HCEC 1CT (cell line): ENCODE results near the gene MXD3.
A peak's percentile ranks its signal among the peaks of the same experiment; 100 is the strongest.

Experiments
- DNase-seq: peaks from one replicate; pipeline ENCODE4 v3.0.0-alpha.2; 2017

Gene MXD3

GRCh38 chr5:177339107-177339638 lies 27.5 kb upstream of the MXD3 start:
- DNase-seq, result no peak

DNA sequence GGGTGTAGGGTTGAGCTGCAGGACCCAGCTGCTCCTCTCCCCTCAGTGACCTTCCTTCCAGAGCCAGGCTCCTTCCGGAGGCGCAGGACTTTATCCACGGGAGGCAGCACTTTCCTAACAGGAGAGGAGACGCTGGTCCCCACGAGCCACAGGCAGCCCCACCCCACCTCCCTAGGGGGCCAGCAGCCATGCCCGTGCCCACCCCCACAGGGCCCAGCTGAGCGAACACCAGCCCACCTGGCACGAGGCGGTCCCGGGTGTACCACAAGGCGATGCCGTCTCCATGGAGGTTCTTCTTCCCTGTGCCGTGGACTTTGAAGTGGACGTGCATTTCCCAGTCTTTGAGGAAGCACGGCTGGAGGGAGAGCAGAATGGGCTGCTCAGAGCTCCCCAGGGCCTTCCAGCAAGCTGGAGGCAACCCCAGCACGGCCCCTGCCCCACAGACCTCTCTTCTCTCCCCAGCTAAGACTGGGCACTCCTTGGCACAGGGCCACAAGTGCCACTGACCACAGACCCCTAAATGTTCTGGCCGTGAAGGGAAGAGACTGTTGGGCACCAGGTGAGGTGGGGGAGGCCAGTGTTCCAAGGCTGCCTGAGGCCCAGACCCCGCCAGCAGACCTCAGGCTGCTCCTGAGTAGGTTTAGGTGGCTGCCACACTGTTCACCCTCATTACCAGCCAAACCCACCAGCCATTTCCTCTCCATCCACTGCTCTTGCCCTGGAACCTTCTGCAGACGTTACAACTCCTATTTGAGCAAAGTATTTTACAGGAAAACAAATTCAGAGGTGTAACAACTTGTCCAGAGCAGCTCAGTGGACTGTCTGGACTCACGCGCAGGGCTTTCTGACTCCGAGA lies 26.8 kb upstream of the MXD3 start:
- DNase-seq, result no peak

GRCh38 chr5:177336603-177337494 lies 25.2 kb upstream of the MXD3 start:
- no peak for DNase-seq

- DNase-seq, result peak; percentile 9
Observed at GRCh38 chr5:177336112-177336511, 24.4 kb upstream of the MXD3 start.

- DNase-seq, result no peak
Observed at GRCh38 chr5:177335701-177336065, 24.0 kb upstream of the MXD3 start.

- DNase-seq, result no peak
Observed at GRCh38 chr5:177334781-177335700, 23.3 kb upstream of the MXD3 start.

DNA sequence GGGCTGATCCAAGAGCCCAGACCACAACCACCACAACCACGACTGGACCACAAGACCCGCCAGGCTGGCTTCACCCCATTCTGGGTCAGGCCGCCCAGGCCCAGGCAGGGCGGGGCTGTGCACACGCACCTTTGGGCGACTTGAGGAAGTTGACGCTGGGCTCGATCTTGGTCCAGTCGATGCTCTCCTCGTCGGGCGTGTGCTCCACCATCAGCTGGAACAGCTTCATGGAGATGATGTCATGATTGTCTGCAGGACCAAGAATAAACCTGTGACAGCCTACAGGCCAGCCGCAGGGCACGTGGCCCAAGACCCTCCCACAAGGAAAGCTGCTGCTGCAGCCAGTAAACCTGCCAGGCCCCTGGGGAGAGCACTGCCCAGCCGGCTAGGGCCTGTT lies 22.5 kb upstream of the MXD3 start:
- no peak for DNase-seq

DNA sequence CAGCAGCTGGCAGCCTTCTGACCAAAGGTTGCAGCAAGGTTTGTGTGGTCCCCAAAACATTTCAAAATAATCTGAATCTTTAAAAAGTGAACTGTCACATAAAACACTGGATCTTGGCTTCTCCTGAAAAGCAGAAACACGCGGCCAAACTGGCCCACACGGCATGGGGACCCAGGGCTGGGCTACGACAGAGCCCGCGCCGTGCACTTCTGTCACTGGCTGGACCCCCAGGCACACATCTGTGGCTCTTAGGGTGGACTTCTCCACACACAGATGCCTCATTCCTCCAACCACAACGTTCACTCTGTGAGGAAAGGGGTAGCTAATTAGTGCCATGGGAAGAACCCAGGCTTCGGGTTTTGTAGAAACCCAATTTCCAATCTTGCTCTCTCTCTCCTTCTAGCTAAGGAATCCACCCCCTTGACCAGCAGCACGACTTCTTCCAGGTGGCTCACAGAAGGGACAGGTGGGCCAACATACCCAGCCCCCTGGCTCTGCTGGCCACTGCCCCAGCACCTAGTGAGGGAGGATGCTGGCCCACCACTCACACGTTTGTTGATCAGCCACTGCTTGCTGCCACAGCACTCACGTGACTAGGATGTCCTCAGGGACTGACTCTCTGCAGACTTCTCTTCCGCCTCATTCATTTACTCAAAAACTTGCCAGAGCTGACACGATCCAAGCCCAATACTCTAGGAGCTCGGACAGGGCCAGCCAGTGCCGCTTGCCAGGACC lies 21.9 kb upstream of the MXD3 start:
- DNase-seq, result no peak

- no peak for DNase-seq
Observed at GRCh38 chr5:177332896-177333260, 21.2 kb upstream of the MXD3 start.

GRCh38 chr5:177332031-177332895 lies 20.6 kb upstream of the MXD3 start:
- DNase-seq, result no peak

DNA sequence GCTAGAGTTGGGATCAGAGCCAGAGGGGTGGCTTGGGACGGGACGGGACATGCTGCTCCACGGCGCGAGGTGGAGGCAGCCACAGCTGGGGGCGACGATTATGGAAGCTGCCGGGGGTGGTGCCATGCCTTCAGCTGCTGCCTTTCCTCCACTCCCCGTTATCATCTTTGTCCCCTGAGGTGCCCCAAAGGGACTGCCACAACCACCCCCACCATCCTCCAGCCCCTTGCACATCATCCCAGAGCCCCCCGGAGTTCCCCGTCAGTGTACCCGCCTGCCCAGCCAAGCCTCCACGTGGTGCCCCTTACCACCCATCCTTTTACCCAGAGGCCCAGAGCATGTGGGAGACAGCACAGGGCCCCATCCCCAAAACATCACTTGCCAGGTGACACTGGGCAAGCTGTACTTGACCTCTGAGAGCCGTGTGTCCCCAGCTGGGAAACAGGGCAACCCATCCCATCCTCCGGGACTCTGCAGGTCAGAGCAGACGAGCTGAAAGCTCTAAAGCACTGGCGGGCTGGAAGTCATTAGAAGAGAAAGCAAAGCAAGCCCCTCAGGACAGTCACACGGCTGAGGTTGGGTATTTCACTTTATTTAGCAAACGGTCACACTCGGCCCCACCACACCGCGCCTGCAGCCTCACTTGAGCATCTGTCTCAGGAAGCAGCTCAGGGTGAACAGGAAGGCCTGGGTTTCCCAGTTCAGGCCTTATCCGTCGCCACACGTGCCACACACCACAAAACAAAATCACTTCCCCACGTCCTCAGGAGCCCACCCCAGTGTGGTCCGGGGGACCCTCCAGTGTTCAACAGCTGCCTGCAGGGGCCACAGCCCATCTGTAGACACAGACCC lies 19.5 kb upstream of the MXD3 start:
- DNase-seq, result no peak

DNA sequence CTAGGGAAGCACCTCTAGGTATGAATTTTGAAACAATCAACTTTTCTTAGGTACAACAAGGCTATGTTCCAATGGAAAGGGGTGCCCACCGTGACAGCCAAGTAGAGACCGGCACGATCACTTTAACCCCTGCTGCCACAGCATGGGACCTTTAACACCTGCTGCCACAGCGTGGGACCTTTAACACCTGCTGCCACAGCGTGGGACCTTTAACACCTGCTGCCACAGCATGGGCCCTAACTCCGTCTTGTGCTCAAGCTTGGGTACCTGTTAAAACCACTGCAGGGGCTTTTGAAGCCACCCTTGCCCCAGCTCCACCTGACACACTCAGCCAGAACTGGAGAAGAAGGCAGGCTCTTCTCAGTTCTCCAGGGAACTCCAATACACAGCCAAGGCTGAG lies 18.2 kb upstream of the MXD3 start:
- DNase-seq, result no peak

DNA sequence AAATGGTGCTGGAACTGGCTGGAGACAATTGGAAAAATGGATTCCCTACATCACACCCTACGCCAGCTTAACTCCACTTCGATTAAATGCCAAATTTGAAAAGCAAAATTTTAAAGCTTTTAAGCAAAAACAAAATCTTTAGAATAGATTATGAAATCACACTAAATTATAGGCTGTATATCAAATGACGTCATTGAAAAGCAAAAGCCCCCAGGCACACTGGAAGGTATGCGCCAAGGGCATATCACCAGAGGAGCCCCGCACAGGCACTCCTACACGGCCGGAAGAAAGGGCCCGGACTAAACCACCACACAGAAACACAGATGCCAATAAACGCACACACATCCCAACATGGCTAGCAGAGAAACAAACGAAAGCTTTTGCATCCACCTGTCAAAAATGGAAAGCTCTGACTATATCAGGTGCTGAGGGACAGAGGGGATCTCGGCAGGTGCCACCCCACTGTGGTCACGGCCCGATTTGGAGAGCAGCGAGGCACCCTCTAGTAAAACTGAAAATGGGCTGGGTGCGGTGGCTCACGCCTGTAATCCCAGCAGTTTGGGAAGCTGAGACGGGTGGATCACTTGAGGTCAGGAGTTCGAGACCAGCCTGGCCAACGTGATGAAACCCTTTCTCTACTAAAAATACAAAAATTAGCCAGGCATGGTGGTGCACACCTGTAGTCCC lies 17.0 kb upstream of the MXD3 start:
- DNase-seq, result no peak

DNA sequence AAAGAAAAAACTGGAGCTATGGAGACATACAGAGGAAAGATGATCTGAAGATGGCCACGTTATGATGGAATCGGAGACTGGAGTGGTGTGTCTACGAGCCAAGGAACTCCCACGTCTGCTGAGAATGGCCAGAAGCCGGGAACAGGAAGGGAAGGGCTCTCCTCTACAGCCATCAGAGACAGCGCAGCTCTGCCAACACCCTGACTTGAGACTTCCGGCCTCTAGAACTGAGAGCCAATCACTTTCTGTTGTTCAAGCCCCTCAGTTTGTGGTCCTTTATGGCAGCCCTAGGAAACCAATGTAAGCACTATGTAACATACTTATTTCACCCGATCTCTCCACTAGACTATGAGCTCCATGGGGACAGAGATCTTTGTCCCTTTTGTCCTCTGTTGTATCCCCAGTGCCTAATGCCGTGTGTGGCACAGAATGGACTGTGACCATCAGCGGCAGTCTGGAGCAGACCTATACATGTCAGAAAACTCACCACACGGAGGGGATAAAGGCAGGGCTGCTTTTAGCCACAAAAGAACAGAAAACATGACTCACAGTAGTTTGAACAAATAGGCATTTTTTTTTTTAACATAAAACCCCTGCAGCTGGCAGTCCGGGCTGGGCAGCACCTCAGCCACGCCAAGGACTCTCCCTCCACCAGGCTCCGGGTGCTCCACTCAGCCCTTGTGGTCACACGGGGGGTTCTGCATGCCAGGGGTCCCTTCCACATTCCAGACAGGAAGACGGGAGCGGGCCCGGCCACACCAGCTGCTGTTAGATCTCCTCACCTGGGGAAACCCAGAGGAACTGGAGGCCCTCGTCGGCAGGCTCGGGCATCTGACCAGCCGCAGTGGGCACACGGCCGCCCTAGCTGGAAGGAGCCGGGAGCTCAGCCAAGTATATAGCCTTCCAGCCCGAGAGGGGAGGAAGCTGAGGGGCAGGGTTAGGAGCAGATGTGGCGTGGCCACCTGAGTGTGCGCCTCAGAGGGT lies 16.1 kb upstream of the MXD3 start:
- DNase-seq, result no peak

GRCh38 chr5:177325868-177326381 lies 14.2 kb upstream of the MXD3 start:
- DNase-seq, result no peak

DNA sequence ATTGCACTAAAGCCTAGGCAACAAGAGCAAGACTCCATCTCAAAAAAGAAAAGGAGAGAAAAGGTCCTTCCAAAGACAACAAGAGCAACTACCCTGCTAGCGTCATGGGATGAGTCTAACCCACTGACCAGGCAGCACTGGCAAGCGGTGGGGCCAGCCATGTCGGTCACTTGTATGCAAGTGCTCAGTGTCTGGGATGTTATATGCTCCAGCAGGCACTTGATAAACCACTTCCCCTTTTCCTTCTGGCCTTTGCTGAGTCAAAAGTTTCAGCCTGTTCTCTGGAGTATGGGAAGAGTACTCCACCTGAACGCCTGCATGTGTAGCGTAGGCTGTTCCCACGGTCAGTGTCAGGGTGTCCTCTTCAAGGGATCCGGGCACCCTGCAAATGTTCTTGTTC lies 9.2 kb upstream of the MXD3 start:
- DNase-seq, result no peak

- no peak for DNase-seq
Observed at GRCh38 chr5:177319913-177320588, 8.4 kb upstream of the MXD3 start.
